Activated CD4-positive, alpha-beta T cell treated with anti-CD3 and anti-CD28 coated beads, Interleukin-2, amount 50 U/mL, for 16 hours (primary cell): ENCODE results near the gene SYTL2.
"Not testable (repeated sequence)": the region's sequence is repeated elsewhere in the genome, so short reads cannot be mapped to it uniquely, and the experiment has no call there.

Experiments
- DNase-seq: peaks from one replicate; pipeline ENCODE4 v3.0.0-alpha.2; 2020

The SYTL2 gene

DNA sequence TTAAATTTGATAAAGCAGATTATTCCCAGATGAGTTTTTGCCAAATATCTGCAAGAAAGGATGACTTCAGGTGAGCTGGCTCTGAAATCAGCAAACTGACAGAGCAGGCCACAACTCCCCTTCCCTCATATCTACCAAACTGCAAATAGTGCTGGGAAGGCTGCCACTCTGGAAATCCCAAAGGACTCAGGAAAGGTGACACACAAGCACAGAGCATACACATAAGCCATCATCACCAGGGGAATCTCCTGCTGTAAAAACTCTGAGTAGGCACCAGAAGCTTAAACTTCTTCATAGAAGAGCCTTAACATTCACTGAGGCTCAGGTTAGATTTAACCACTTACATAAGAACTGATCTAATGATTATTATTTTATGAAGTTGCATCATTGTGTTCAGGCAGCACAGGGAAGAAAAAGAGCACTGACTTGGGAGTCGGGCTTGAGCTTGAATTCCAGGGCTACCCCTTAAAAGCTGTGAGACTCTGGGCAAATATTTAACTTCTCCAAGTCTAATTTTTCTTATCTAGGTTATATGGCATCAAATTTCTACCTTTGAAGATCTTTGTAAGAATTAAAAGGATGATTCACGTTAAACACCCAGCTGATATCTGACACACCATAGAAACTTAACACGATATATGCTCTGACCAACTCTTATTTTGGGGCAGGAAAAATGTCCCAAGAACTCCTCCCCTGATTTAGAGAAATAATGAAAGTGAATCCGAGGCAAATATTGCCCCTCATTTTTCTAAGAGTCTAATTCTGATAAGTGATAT lies 15.0 kb downstream of the SYTL2 start:
- DNase-seq = no peak

DNA sequence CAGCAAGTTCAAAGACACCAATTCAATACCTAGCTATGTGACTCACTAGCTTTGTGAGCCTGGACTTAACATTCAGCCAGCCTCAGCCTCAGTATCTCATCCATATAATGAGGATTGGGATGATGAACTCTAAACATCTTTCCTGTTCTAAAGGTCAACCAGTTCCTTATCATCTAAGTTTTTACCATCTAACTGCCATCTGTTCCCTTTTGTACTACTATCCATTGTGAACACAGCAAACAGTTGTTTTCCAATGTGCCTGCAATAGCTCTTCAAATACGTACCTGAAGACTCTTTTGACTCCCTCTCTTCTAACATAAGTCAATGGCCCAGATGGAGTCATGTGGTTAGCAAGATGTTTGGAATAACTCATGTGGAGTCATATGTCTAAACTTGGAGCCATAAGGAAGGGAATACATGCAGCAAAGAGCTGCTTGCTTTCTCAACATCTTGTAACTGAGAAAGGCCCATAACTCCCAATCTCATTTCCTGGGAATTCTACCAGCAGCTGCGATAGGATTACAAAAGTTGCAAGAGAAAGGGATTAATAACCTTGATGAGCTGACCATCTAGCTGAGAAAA lies 19.4 kb downstream of the SYTL2 start:
- no peak for DNase-seq

DNA sequence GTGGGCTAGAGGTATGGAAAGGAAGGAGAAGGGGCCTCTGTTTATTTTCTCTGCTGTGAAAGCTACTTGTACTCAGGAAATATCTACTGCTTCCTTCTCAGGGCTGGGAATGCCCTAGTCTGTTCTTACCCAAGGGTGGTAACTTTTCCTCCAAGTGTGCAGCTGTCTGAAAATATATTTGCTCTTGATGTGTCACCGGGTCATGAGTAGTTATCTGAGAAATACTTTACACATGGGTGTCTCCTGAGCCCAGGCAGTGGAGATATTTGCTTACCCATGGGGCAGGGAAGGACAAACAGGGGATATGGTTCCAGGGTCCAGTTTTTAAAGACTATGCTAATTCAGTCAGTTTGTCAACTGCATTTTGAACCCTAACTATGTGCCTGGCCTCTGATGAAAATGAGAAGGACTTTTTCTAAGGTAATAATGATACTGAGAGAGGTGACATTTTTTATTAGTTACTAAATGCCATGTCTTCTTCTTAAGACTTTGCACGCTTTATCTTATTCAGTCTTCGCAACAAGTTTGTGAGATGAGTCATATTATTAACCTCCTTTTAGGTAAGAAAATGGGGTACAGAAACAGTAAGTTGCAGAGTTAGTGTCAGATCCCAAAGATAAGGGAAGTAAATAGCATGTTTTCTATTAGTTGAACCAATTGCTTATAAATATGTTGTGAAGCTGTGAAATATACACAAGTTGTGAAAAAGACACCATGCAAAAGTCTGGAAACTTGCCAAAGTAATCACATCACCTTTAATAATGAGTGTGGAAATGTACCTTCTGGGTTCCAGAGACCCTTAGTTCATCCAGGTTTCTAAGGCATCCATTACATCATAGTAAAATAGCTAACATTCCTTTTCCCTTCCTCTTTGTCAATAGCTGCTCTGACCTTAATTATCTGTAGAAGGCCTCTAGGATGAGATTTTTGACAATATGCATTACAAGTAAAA lies 22.9 kb downstream of the SYTL2 start:
- DNase-seq = no peak

DNA sequence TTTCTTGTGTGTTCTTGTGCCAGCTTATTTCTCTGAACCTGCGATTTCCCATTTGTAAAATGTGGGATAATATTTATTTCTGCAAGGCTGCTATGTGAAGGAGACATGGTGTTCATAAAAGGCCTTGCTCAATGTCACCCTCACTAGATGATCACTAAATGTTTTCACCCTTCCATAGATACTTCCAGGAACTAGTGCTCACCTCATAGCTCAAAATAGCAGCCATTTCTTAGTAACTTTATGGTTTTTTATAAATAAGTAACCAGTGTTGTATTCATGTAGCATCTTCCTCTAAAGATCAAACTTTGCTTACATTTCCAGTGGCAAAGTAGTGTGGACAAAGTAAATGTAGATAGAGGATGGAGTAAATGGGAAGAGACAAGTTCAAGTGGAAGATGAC lies 23.8 kb downstream of the SYTL2 start:
- no peak for DNase-seq

- DNase-seq = no peak
These were observed 26.3 kb downstream of the SYTL2 start for GRCh38 chr11:85784480-85785265.

GRCh38 chr11:85783758-85784157 lies 27.2 kb downstream of the SYTL2 start:
- peak; percentile 27 for DNase-seq

DNA sequence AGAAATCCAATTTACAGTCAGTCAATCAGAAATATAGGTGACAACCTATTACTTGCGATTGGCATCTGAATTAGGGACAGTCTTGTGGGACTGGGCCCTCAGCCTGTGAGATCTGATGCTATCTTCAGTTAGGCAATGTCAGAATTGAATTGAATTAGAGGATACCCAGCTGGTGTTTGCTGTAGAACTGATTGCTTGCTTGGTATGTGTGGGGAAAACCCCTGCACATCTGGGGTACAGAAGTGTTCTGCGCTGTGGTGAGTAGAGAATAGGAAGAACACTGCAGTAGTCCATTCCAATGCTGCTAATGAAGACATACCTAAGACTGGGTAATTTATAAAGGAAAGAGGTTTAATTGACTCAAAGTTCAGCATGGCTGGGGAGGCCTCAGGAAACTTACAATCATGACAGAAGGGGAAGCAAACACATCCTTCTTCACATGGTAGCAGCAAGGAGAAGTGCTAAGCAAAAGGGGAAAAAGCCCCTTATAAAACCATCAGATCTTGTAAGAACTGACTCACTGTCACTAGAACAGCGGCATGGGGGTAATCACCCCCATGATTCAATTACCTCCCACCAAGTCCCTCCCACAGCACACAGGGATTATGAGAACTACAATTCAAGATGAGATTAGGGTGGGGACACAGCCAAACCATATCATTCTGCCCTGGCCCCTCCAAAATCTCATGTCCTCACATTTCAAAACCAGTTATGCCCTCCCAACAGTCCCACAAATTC lies 30.0 kb downstream of the SYTL2 start:
- DNase-seq = not testable (repeated sequence)

- DNase-seq = no peak
These were observed 30.8 kb downstream of the SYTL2 start for GRCh38 chr11:85779956-85780640.

GRCh38 chr11:85777603-85777972 lies 33.4 kb downstream of the SYTL2 start:
- DNase-seq = not testable (repeated sequence)

GRCh38 chr11:85776951-85777602 lies 33.9 kb downstream of the SYTL2 start:
- DNase-seq = no peak

DNA sequence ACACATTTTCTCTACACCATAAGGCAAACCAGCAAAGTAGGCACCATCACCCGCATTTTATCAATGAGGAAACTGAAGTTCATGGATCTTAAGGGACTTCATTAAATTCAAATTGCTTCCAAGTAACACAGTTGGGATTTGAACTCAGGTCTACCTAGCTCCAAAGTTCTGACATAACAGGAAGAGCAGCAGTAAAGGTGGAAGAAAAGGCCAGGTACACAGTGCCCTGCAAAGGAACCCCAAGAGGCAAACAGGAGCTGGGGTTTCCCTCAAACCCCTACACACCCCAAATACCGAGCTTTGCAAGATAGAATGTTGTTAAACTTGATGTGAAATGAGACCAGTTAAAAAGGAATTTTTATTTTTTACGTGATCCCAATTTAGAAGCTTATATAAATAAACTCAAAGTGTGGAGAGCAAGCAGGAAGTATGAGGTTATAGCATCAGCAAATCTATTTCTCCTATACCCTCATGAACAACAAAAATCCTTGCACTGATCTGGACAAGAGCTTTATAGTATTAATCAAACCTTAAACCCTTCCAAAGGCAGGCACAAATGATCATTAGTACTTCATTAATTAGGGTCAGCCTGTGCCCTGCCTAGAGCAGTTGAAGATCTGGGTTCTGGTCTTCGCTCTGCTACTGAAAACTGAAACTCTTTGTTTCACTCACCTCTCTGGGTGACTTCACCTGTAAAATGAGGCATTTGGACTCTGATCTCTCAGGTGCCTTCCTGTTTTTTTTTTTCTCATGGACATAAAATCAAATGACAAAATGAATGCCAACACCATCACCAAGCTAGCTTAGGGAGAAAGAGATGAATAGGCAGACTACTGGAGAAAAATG lies 36.5 kb downstream of the SYTL2 start:
- DNase-seq = no peak

DNA sequence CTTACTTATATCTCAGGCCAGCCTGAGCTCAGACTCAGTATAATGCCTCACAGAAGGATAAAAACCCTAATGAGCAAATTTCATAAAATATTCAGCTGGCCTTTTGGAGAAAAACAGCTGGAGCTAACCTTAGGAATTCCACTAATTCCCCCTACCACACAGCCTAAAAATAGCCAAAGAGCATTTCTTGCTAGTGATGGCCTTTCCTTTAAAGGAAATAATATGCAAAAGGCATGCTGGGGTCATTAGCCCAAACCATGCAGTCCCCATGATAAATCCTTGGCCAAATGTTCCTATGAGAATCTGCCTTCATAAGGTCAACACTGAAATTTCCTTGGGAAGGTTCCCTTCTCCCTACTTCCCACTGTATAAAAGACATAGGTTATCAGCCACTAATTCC lies 38.2 kb downstream of the SYTL2 start:
- DNase-seq = no peak

- DNase-seq = no peak
These were observed 39.4 kb downstream of the SYTL2 start for GRCh38 chr11:85771568-85771967.

GRCh38 chr11:85769771-85770170 lies 41.2 kb downstream of the SYTL2 start:
- no peak for DNase-seq

DNA sequence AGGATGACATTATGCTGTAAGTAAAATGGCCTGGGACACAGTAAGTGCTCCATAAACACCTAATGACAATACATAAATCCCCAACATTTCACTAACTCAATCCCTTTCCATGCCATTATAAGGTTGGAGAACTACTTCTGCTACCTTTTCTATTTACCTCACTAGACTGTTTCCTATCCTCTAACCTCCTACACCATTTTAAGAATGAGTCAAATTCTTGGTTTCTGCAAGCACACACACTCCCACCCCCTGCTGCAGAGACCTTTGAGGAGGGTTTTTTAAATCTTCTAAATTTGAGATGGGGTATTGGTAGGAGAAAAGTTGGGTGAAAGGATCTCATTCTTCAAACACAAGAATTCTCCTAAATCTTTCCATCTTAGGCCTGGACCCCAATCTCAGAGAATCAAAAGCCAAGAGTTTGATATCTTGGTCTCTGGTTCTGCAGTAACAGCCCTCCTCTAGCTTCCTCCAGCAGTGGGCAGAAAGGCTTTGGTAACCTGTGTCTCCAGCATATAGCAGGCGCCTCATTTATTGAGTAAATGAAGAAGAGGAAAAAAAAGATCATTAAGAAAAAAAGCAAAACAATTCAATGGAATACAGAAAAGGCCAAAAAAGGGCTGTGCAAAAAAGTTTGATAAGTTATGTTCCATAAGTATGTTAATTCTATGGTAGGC lies 42.3 kb downstream of the SYTL2 start:
- no peak for DNase-seq

DNA sequence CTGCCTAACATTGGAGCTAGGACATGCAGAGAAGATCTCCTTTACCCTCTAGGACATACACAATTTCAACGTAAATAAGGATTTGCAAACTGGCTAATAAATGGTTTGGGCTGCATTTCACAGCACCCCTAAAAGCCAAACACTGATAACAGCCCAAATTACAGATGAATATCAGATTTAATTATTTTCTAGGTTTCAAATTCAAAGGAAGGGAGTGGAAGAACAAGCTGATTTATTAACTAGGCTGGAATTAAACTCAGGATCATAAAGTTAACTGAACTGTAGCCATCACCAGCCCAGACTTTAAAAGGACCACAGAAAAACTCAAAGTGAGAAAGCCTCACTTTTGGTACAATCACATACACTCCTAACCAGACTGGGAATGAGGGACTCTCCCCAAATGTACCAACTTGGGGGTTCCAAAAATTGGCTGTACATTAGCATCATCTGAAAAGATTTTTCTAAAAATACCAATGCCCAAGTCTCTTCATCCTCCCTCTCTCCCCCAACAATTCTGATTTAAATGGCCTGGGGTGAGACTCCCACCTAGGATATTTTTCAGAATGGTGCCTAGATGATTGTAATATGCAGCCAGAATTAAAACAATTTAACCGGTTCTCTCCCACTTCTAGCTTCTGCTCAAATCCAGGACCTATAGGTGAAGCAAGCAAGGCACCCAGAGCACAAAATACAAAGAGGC lies 43.5 kb downstream of the SYTL2 start:
- no peak for DNase-seq

DNA sequence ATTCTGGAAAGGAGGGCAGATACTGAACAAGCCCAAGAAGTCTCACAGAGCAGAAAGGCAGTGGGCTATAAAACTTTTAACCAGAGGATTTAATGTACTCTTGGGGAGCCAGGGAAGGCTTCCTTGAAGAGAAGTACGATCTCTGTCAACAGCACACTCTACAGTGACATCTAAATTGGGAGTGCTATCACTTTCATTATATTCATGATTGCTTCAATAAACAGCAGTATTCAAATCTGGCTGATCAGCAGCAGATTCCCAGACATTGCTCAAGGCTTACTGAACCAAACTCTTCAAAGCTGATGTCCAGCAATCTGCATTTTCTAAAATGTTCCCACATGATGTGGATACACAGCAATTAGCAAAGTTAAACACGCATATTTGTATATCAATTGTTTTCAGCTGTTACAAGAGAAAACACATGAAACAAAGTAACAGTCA lies 44.2 kb downstream of the SYTL2 start:
- DNase-seq = no peak

- DNase-seq = no peak
These were observed 46.1 kb downstream of the SYTL2 start for GRCh38 chr11:85764796-85765195.

GRCh38 chr11:85762226-85762625 lies 48.7 kb downstream of the SYTL2 start:
- no peak for DNase-seq
